ENCODE measurements around the gene PHYKPL. TPM values are rescaled to one million over a fixed set of nuclear protein-coding genes. Genes with fewer than 3 reads are reported as not detected.

The PHYKPL gene
- total RNA-seq, 1 experiment from 2014 or later: 43.9 TPM

- ChIA-PET CTCF (no interaction called here), POLR2A (ENCODE audit: low non-redundant PET) (no interaction called here)
- no peak overlapping the region for H3K4me3 ChIP-seq (ENCODE audit: low read depth, low read length, poor library complexity, severe bottlenecking)
- BruUV-seq (replicated peaks): no TSS peak
- no peaks in the 10 kb centered on the region for H3K9me3 ChIP-seq (ENCODE audit: low read depth, low read length, poor library complexity, severe bottlenecking)
- intact Hi-C loops (cut with micrococcal nuclease; ENCODE audit: unreplicated experiment): no loop called here
- H3K27me3 ChIP-seq (replicated peaks; ENCODE audit: insufficient read depth, low read depth, low read length, poor library complexity): no peaks in the 10 kb centered on the region
- no peak overlapping the region for H3K27ac ChIP-seq (ENCODE audit: low read depth, low read length, poor library complexity, severe bottlenecking)
- H3K4me1 ChIP-seq (ENCODE audit: insufficient read depth, low read length, poor library complexity, severe bottlenecking): peaks cover 10% of the 10 kb centered on the region
- DNase-seq (ENCODE audit: low spot score): no peak
- H3K36me3 ChIP-seq (ENCODE audit: insufficient read depth, low read length, poor library complexity, severe bottlenecking): peaks cover 33% of the 10 kb centered on the region
- TF ChIP-seq EZH2 (IDR thresholded peaks at IDR 0.05; ENCODE audit: borderline replicate concordance, low read depth, low read length, poor library complexity, severe bottlenecking) (no peak), CTCF (conservative IDR thresholded peaks at IDR 0.05; ENCODE audit: low read depth, low read length) (no peak)
Observed at GRCh38 chr5:178218827-178219226, 13.8 kb downstream of the PHYKPL start.

GRCh38 chr5:178218237-178218776 lies 14.3 kb downstream of the PHYKPL start:
- no peak for DNase-seq (ENCODE audit: low spot score)
- intact Hi-C loops (cut with micrococcal nuclease; ENCODE audit: unreplicated experiment): no loop called here
- ChIA-PET POLR2A (ENCODE audit: low non-redundant PET) (no interaction called here), CTCF (no interaction called here)
- peaks cover 38% of the 10 kb centered on the region for H3K36me3 ChIP-seq (ENCODE audit: insufficient read depth, low read length, poor library complexity, severe bottlenecking)
- no TSS peak for BruUV-seq (replicated peaks)
- no peak for TF ChIP-seq CTCF (conservative IDR thresholded peaks at IDR 0.05; ENCODE audit: low read depth, low read length)
- no peak for TF ChIP-seq EZH2 (IDR thresholded peaks at IDR 0.05; ENCODE audit: borderline replicate concordance, low read depth, low read length, poor library complexity, severe bottlenecking)
- peaks cover 10% of the 10 kb centered on the region for H3K4me1 ChIP-seq (ENCODE audit: insufficient read depth, low read length, poor library complexity, severe bottlenecking)
- H3K27ac ChIP-seq (ENCODE audit: low read depth, low read length, poor library complexity, severe bottlenecking): no peak overlapping the region
- no peaks in the 10 kb centered on the region for H3K27me3 ChIP-seq (replicated peaks; ENCODE audit: insufficient read depth, low read depth, low read length, poor library complexity)
- H3K9me3 ChIP-seq (ENCODE audit: low read depth, low read length, poor library complexity, severe bottlenecking): no peaks in the 10 kb centered on the region
- H3K4me3 ChIP-seq (ENCODE audit: low read depth, low read length, poor library complexity, severe bottlenecking): no peak overlapping the region

- intact Hi-C loops (cut with micrococcal nuclease; ENCODE audit: unreplicated experiment): no loop called here
- Histone ChIP-seq H3K36me3 (ENCODE audit: insufficient read depth, low read length, poor library complexity, severe bottlenecking) (peaks cover 53% of the 10 kb centered on the region), H3K9me3 (ENCODE audit: low read depth, low read length, poor library complexity, severe bottlenecking) (no peaks in the 10 kb centered on the region), H3K27ac (ENCODE audit: low read depth, low read length, poor library complexity, severe bottlenecking) (no peak overlapping the region), H3K27me3 (replicated peaks; ENCODE audit: insufficient read depth, low read depth, low read length, poor library complexity) (no peaks in the 10 kb centered on the region), H3K4me1 (ENCODE audit: insufficient read depth, low read length, poor library complexity, severe bottlenecking) (peaks cover 10% of the 10 kb centered on the region), H3K4me3 (ENCODE audit: low read depth, low read length, poor library complexity, severe bottlenecking) (no peak overlapping the region)
- no TSS peak for BruUV-seq (replicated peaks)
- DNase-seq (ENCODE audit: low spot score): no peak
- ChIA-PET CTCF (no interaction called here), POLR2A (ENCODE audit: low non-redundant PET) (no interaction called here)
- TF ChIP-seq EZH2 (IDR thresholded peaks at IDR 0.05; ENCODE audit: borderline replicate concordance, low read depth, low read length, poor library complexity, severe bottlenecking): no peak
- TF ChIP-seq CTCF (conservative IDR thresholded peaks at IDR 0.05; ENCODE audit: low read depth, low read length): no peak
Observed at GRCh38 chr5:178216779-178217178, 15.8 kb downstream of the PHYKPL start.
